Caco-2 (cell line): ENCODE results near the gene IER3. TPM values are rescaled to one million over a fixed set of nuclear protein-coding genes. Genes with fewer than 3 reads are reported as not detected.

Source experiments
- BruUV-seq: library from RNA; stranded (reverse); fragments of 400-500 nt; replicated peaks from 2 replicates; lab custom pipeline; 2021; lab: Mats Ljungman, UMichigan
- CTCF ChIA-PET: fragments of 300-600 bp; sonication (Branson Sonifier 250); formaldehyde crosslinking; loops from one replicate; lab custom pipeline; 2022; ENCODE audit warnings: antibody characterized with exemption; lab: Charles Lee
- POLR2A ChIA-PET: fragments of 300-600 bp; sonication (Branson Sonifier 250); formaldehyde crosslinking; loops from one replicate; lab custom pipeline; 2022; ENCODE audit warnings: antibody characterized with exemption; lab: Charles Lee
- DNase-seq, 2 experiments: peaks; one replicate each; pipeline versions ENCODE4 v3.0.0 to v3.0.0-alpha.2; 2020 to 2022
- H3K27me3 ChIP-seq: replicated peaks from 2 replicates; pipeline ENCODE4 v1.6.0; 2011; ENCODE audit warnings: low read length; ENCODE audit not compliant: control insufficient read depth, insufficient read depth
- H3K36me3 ChIP-seq: 2 replicates; pipeline ENCODE4 v1.5.1; 2011; ENCODE audit warnings: low read length; ENCODE audit not compliant: control insufficient read depth, insufficient read depth
- H3K4me1 ChIP-seq: fragments of 250-450 bp; sonication (Bioruptor Pico); 2 replicates; pipeline ENCODE4 v1.5.1; 2020; ENCODE audit warnings: mild to moderate bottlenecking
- H3K4me3 ChIP-seq: 2 replicates; pipeline ENCODE4 v1.5.1; 2011; ENCODE audit warnings: low read depth, mild to moderate bottlenecking, control low read depth, low read length
- H3K9me3 ChIP-seq: fragments of 250-450 bp; sonication (Bioruptor Pico); 2 replicates; pipeline ENCODE4 v1.5.1; 2020; ENCODE audit warnings: mild to moderate bottlenecking, moderate library complexity
- H3K27ac Mint-ChIP-seq: one replicate; pipeline ENCODE4 v1.8.0; 2022; ENCODE audit warnings: mixed read lengths; ENCODE audit not compliant: unreplicated experiment
- H3K27me3 Mint-ChIP-seq: one replicate; pipeline ENCODE4 v1.8.0; 2022; ENCODE audit warnings: mixed read lengths; ENCODE audit not compliant: insufficient read depth, unreplicated experiment
- H3K36me3 Mint-ChIP-seq: one replicate; pipeline ENCODE4 v1.8.0; 2022; ENCODE audit warnings: mild to moderate bottlenecking, mixed read lengths; ENCODE audit not compliant: insufficient read depth, unreplicated experiment
- H3K4me1 Mint-ChIP-seq: one replicate; pipeline ENCODE4 v1.8.0; 2022; ENCODE audit warnings: low read depth, mixed read lengths; ENCODE audit not compliant: unreplicated experiment
- H3K4me3 Mint-ChIP-seq: one replicate; pipeline ENCODE4 v1.8.0; 2022; ENCODE audit warnings: mild to moderate bottlenecking, moderate library complexity, mixed read lengths; ENCODE audit not compliant: unreplicated experiment
- H3K9me3 Mint-ChIP-seq: one replicate; pipeline ENCODE4 v1.8.0; 2022; ENCODE audit warnings: mixed read lengths; ENCODE audit not compliant: unreplicated experiment
- CTCF ChIP-seq, 2 experiments: fragments of 200-600 bp in 1 of 2; IDR thresholded peaks; 1 replicate in 1 of 2; 2 replicates in 1 of 2; pipeline versions ENCODE4 v1.5.1 to v1.8.0; 2011 to 2022; ENCODE audit warnings: antibody characterized with exemption in 1 of 2, control low read depth in 1 of 2, inconsistent platforms in 1 of 2, low read depth in 1 of 2, low read length in 1 of 2, mild to moderate bottlenecking in 1 of 2, moderate library complexity in 1 of 2; ENCODE audit not compliant: insufficient read depth in 1 of 2, severe bottlenecking in 1 of 2, unreplicated experiment in 1 of 2
- intact Hi-C: fragments of 100-400 bp; cut with micrococcal nuclease; formaldehyde crosslinking; loops from one replicate; pipeline ENCODE4 v1.10.0; 2022; ENCODE audit not compliant: unreplicated experiment
- total RNA-seq: library from RNA; stranded (reverse); gene quantifications from 2 replicates; pipeline ENCODE4 v1.2.3, GENCODE V29; 2022

Gene IER3
- total RNA-seq, 1 experiment from 2014 or later = 13.0 TPM

DNA sequence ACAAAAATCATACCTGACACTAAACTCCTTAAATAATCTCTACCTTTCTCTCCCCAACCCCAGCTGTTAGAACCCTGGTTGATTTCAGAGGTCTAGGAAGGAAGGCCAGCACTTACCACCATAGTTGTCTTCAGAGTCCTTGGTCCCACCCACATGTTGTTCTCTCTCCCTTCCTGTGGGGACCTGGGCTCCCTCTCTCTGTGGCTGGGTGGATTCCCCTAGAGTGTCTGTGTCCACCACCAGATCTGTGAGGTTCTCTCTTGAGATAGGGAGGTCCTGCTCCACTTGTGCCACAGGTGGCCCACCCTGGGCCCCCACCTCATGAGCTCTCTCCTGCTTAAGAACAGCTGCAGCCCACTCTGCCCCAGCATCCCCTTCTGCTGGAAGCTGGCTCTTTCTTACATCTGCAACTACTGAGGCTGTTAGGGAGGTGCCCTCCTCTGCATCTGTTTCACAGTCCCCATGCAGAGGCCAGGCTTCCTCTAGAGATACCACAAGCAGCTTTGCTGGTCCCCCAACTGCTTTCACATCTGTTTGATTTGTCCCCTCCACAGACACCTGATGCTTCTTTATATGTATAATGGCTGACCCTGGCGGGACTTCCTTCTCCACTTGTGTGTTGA, 32.5 kb downstream of the IER3 start:
- Histone ChIP-seq H3K4me1 (no peaks in the 10 kb centered on the region), H3K9me3 (no peaks in the 10 kb centered on the region), H3K27me3 (no peaks in the 10 kb centered on the region), H3K4me3 (no peak overlapping the region), H3K36me3 (peaks cover 4% of the 10 kb centered on the region; the same call in 1 of the 2 replicates)
- ChIA-PET POLR2A (no interaction called here), CTCF (no interaction called here)
- Mint-ChIP-seq H3K9me3 (no peaks in the 10 kb centered on the region), H3K4me1 (peaks cover 20% of the 10 kb centered on the region), H3K27me3 (no peaks in the 10 kb centered on the region), H3K36me3 (peaks cover 48% of the 10 kb centered on the region), H3K4me3 (no peak overlapping the region), H3K27ac (no peak overlapping the region)
- intact Hi-C loops = no loop called here
- DNase-seq = no peak
- TF ChIP-seq CTCF (IDR thresholded peaks at IDR 0.05; ENCODE audit: insufficient read depth in 1 of 2, low read depth in 1 of 2, low read length in 1 of 2, severe bottlenecking in 1 of 2, unreplicated experiment in 1 of 2) = no peak
- BruUV-seq = no TSS peak

DNA sequence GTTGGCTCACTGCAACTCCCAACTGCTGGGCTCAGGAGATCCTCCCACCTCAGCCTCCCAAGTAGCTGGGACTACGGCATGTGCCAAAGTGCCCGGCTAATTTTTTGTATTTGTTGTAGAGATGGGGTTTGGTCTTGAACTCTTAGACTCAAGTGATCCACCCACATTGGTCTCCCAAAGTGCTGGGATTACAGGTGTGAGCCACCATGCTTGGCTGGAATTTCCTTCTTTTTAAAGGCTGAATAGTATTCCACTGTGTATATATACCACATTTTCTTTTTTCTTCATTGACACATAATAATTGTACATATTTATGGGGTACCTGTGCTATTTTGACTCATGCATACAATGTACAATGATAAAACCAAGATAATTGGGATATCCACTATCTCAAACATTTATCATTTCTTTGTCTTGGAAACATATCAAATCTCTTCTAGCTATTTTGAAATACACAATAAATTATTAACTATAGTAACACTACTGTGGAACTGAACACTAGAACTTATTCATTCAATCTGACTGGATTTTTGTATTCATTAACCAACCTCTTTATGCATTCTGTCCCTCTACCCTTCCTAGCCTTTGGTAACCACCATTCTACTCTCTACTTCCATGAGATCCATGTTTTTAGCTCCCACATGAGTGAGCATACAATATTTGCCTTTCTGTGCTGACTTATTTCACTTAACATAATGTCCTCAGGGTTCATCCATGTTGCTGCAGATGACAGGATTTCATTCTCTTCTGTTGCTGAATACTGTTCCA, 35.1 kb downstream of the IER3 start:
- Mint-ChIP-seq H3K4me3 (no peak overlapping the region), H3K36me3 (peaks cover 55% of the 10 kb centered on the region), H3K9me3 (no peaks in the 10 kb centered on the region), H3K27ac (no peak overlapping the region), H3K4me1 (peaks cover 7% of the 10 kb centered on the region), H3K27me3 (no peaks in the 10 kb centered on the region)
- no peak for DNase-seq
- no TSS peak for BruUV-seq
- no peaks in the 10 kb centered on the region for H3K27me3 ChIP-seq
- POLR2A ChIA-PET = no interaction called here
- CTCF ChIA-PET = interaction anchor here (0.8 kb wide), 1 partner anchor 30 kb away, joined by 3 read pairs; no protein-coding TSS in a partner anchor
- H3K4me3 ChIP-seq = no peak overlapping the region
- H3K4me1 ChIP-seq = no peaks in the 10 kb centered on the region
- no peak for TF ChIP-seq CTCF (IDR thresholded peaks at IDR 0.05; ENCODE audit: insufficient read depth in 1 of 2, low read depth in 1 of 2, low read length in 1 of 2, severe bottlenecking in 1 of 2, unreplicated experiment in 1 of 2)
- no peaks in the 10 kb centered on the region for H3K9me3 ChIP-seq
- intact Hi-C loops = no loop called here
- H3K36me3 ChIP-seq = peaks cover 4% of the 10 kb centered on the region; the same call in 1 of the 2 replicates

DNA sequence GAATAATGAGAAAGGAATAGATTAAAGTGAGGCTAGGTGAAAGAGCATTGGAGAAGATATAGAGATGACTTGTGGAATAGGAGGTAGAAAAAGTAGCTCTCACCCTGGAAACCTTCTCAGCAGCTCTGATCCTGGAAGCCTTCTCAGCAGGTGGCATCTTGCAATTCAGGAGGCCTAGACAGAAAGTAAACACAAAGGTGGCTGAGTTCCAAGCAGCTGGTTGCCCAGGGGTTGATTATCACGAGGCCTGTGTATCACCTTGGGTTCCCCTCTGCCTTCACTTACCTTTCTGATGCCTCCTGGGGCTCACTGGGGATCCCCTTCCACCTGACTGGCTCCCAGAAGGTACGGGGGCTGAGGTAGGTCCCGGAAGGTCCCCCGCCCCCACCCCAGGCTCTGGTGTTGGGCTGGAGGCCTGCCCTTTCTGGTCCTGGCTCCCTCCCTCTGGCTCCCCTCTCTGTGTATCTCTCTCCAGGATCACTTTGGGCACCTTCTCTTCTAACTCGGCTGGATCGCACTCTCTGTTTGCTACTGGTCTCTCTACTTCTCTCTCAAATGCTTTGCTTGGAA, 37.0 kb downstream of the IER3 start:
- no peaks in the 10 kb centered on the region for H3K4me1 ChIP-seq
- H3K27me3 ChIP-seq = no peaks in the 10 kb centered on the region
- DNase-seq = no peak
- no peak overlapping the region for H3K4me3 ChIP-seq
- BruUV-seq = no TSS peak
- Mint-ChIP-seq H3K4me1 (peaks cover 7% of the 10 kb centered on the region), H3K9me3 (no peaks in the 10 kb centered on the region), H3K36me3 (peaks cover 53% of the 10 kb centered on the region), H3K4me3 (no peak overlapping the region), H3K27me3 (no peaks in the 10 kb centered on the region), H3K27ac (no peak overlapping the region)
- H3K9me3 ChIP-seq = no peaks in the 10 kb centered on the region
- intact Hi-C loops = no loop called here
- no peak for TF ChIP-seq CTCF (IDR thresholded peaks at IDR 0.05; ENCODE audit: insufficient read depth in 1 of 2, low read depth in 1 of 2, low read length in 1 of 2, severe bottlenecking in 1 of 2, unreplicated experiment in 1 of 2)
- CTCF ChIA-PET = no interaction called here
- POLR2A ChIA-PET = interaction anchor here (0.5 kb wide), 1 partner anchor 93 kb away, joined by 21 read pairs; no protein-coding TSS in a partner anchor
- peaks cover 1% of the 10 kb centered on the region; the same call in 1 of the 2 replicates for H3K36me3 ChIP-seq
